HG03135 (cell line): ENCODE data around the gene ARHGAP35.
"Not testable (repeated sequence)": the region's sequence is repeated elsewhere in the genome, so short reads cannot be mapped to it uniquely, and the experiment has no call there.

ENCODE experiments used
- ATAC-seq: cut with Tn5 transposase; IDR thresholded peaks from one replicate; pipeline ENCODE4 v1.9.1; 2021; ENCODE audit warnings: mild to moderate bottlenecking, moderate library complexity; ENCODE audit not compliant: unreplicated experiment

The ARHGAP35 gene

GRCh38 chr19:46842791-46843190 is 18.0 kb upstream of the ARHGAP35 start:
- ATAC-seq, result no peak

GRCh38 chr19:46844067-46844489 is 16.7 kb upstream of the ARHGAP35 start:
- no peak for ATAC-seq

DNA sequence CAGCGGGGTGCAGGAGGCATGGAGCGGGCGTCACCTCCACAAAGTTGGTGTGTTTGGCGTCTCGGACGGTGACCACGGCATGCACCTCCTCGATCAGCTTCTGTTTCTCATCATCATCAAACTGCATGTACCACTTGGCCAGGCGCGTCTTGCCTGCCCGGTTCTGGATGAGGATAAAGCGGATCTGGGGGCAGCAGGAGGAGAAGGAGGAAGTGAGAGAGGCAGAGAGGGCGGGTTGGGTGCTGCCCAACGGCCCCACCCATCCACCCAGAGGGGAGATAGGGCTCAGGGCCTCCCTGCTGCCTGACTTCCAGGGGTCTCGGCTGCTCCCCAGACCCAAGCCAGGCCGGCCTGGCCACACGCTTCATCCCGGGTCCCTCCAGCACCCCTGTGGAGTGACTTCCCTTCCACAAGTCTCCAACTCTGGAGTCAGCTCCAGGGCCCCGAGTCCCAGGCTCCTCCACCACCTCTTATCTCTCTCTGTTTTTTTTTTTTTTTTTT is 14.8 kb upstream of the ARHGAP35 start:
- no peak for ATAC-seq

DNA sequence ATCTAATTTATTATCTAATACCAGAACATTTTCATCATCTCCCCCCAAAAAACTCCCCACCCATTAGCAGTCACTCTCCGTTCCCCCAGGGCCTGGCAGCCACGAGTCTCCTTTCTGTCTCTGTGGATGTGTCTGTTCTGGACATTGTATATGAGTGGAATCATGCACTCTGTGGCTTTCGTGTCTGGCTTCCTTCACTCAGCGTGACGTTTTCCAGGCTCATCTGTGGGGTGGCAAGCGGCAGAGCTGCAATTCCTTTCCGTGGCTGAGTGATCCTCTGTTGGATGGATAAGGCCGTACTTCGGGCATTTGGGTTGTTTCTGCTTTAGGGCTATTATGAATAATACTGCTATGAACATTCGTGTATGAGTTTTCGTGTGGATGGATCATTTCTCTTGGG is 13.3 kb upstream of the ARHGAP35 start:
- no peak for ATAC-seq

DNA sequence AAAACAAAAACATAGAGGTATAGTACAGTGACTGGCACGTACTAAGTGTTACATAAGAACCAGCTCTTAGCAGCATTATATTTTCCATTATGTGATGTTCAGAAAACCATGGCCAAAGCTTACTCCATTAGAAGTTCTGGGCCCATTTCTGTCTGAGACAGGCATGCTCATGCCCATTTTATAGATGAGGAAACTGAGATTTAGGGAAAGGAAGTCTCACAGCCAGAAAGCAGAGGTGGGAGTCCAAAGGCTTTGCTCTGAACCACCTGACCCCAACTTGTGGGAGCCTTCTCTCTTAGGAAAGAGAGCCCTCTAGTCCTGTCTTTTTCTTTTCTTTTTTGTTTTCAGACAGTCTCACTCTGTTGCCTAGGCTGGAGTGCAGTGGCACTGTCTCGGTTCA is 12.4 kb upstream of the ARHGAP35 start:
- ATAC-seq, result no peak

DNA sequence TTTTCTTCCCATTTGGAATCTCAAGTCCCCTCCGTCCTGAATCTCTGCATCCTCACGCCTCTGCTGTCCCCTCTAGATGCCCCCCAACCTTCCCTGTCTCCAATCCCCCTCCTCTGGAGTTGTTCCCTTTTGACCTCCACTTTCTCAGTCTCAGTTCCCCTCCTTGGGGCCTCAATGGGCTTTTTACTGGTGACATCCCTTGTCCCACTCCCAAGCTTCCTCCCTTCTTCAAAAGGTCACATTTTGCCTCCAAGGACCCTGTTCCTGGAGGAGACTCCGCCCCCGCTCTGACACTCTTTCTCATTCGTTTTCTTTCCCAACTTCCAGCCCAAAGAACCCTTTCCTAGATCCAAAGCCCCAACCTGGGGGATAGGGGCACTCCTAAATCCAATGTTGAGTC is 11.2 kb upstream of the ARHGAP35 start:
- no peak for ATAC-seq

GRCh38 chr19:46850228-46851203 is 10.3 kb upstream of the ARHGAP35 start, which contains the start of gene AP2S1:
TSS of gene AP2S1 (minus strand) at chr19:46850846. CDS start at chr19:46850766, 80 bp downstream.
- ATAC-seq, result peak; percentile 88

DNA sequence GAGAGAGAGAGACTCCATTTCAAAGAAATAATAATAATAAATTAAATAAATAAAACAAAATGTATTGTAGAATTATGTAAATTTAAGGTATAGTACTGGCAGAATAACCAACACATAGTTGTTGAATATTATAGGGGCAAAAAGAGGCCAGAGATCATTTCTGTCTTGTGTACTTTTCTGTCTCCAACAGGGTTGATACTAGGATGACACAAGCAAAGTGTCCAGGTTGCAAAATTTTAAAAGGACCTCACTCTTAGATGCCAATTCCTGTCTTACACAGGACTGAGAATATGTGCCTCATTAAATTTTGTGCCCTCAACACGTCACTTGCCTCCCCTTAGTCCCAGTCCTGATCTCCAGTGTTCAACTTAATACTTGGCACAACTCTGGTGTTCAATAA is 8.0 kb upstream of the ARHGAP35 start:
- ATAC-seq, result no peak

GRCh38 chr19:46854698-46855097 is 6.1 kb upstream of the ARHGAP35 start:
- not testable (repeated sequence) for ATAC-seq

DNA sequence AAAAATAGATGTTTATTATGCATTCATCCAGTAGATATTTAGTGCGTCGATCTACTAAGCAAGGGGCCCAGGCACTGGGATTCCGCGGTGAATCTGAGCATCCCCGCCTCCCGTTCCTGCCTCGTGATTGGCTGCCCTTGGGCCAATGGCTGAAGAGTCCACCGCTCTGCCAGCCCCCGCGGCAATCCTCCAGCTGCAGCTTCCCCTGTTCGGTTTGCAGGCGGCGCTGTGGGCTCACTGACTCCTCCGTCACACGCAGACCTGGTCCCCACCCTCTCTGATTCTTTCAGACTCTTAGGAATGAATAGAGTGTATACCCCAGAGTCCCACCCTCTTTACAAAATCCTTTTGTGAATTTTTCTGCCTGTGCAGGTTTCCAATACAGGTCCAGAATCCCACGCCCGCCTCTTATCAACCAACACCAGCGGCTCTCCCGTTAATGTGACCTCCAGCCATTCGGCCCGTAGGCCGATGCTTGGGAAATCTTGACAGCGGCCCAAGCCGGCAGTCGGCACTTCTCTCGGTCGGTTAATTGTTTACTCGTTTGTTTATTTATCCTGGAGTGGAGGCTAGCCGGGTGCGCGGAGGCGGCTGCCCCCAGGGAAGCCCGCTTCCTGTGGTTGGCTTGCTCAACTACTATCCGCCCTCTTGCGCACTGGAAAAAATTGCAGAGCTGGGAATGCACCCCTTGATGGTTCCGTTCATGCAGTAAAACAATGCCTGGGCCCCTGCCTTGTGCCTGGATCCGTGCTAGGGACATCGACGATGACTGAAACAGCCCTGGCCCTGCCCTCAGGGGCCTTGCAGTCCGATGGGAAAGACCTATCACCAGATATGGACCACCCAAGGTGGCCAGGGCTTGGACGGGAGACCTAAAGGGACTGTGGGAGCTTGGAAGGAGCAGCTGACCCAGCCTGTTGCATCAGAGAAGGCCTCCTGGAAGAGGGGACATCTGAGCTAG is 4.5 kb upstream of the ARHGAP35 start:
- peak; percentile 39 for ATAC-seq

DNA sequence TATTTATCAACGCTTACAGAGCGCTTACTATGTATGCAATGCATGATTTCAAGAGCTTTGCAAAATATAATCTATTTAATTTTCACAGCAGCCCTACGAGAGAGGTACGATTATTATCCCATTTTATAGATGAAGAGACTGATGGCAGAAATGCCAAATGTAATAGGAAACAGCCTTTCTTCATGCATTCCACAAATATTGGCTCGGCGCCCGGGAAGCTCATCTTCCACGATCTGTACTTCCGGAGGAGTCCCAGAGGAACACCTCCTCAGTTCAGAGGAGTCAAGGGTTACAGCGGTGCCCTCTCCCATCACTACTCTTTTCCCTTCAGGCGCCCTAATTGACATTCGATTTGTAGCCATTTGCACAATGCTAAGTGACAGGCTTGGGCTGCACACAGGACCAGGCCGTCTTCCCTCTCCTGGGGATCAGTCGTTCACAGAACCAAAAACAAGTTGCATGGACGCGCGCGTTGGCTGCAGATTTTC is 1.1 kb upstream of the ARHGAP35 start:
- ATAC-seq, result no peak

DNA sequence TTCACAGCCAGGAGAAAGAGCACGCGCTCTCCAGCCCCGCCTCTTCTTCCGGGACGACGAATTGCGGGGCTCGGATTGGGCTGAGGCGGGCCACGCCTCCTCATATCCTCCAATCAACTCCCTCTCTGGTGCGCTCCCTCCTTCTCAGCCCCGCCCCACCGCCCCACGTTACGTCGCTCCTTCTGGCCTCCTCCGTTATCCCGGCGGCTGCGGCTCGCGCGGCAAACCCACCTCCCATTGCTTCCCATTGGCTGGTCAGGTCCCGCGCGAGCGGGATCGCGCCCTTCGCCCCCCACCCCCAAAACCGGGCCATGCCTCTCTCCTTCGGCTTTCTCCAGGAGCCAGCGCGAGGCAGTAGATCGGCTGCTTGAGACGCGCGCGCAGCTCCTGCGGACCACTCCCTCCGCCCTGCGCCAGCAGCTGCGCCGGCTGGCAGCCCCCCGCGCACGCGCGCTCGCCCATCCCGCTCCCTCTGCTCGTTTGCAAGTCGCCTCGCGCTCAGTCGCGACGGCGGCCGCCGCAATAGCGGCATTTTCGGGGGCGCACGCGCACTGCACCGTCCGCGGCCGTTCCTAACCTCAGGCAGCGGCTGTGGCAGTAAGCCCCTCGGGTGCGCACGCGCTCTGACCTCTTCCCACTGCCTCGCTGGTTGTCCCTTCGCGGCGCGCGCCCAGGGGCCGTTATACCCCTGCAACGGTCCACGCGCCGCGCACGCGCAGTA is 512 bp upstream of the ARHGAP35 start:
- peak; percentile 67 for ATAC-seq

GRCh38 chr19:46861691-46862502 is 1.1 kb downstream of the ARHGAP35 start:
- ATAC-seq, result no peak

GRCh38 chr19:46862503-46862834 is 1.7 kb downstream of the ARHGAP35 start:
- no peak for ATAC-seq

DNA sequence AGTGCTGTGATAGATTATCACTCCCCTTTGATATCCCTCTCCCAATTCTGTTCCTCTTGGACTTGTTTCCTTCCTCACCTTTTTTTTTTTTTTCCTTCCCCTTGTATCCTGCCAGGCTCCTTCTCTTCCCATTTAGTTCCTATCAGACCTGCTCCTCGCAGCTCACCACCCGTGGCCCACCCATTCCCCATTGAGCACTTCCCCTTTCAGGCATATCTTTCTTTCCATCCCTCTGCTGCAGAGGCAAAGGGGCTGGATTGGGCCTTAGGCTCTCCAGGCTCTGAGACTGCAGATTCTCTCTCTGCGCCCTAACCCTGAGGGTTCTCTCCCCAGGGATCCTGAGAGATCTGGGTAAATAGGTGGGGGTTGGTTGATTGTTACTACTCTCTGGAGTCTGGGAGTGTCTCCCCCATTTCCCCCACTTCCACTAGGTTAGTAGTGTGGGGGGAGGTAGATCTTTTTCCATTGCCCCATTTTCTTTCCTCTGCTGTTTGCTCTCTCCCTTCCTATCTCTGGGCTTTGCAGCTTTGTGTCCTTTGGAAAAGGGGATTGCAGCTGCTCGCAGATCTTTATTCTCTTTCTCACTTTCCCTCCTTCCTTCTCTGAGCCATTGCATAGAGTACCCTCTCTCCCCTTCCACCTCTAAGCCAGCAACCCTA is 2.3 kb downstream of the ARHGAP35 start:
- ATAC-seq, result no peak

GRCh38 chr19:46863818-46864629 is 3.2 kb downstream of the ARHGAP35 start:
- no peak for ATAC-seq

DNA sequence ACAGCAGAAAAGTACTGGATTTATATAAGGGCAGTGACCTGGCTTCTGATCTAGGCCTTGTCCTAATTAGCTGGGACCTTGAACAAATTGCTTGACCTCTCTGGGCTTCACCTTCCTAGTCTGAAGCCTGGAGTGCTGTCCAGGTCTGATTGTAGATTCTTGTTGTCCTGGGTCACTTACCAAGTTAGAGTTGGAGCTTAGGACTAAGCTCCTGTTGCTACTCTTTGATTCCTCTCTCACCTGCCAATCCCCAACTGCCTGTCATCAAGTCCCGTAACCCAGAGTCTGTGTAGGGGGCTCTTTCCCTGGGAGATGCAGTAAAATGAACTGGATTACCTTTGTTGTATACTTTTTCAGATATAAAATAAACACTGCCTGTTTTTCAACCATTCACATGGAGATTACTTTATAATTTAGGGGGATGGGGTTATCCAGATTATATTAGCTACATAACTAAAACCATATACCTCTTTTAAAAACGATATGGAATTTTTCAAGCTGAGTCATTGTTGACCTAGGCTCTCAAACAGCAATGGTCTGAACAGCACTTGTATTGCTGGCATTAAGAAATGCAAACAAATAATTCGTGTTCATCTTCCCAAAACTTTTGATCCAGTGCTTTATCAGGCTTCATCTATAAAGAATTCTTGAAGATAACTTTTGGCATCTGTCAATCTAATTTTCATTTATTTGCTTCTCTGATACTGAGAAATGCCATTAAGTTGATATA is 5.8 kb downstream of the ARHGAP35 start:
- no peak for ATAC-seq

DNA sequence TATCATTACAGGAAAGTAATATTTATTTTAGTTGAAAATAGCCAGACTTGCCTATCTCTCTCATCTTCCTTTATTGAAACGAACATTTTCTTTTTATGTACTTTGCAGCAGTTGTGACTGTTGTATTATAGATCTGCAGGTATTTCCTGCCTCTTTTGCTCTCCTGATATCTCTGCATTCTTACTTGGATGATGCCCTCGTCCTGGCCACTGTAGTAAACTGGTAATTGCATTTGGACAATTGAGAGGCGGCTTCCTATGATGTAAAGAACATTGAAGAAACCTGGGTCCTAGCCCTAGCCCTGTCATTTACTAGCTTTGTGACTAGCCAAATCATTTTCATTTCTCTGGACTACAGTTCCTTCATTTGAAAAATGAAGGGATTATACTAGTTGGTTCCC is 6.4 kb downstream of the ARHGAP35 start:
- no peak for ATAC-seq
